BLaER1 (cell line): ENCODE results near the gene EEF2K.

Experiments used
- H3K27ac ChIP-seq: shearing (Covaris generic); formaldehyde crosslinking; 2 replicates; pipeline ENCODE4 v1.8.1; 2022
- H3K27me3 ChIP-seq: shearing (Covaris generic); formaldehyde crosslinking; 2 replicates; pipeline ENCODE4 v1.8.1; 2022
- H3K36me3 ChIP-seq: shearing (Covaris generic); formaldehyde crosslinking; 2 replicates; pipeline ENCODE4 v1.8.1; 2022
- H3K4me1 ChIP-seq: shearing (Covaris generic); formaldehyde crosslinking; 2 replicates; pipeline ENCODE4 v1.8.1; 2022
- H3K4me2 ChIP-seq: shearing (Covaris generic); formaldehyde crosslinking; 2 replicates; pipeline ENCODE4 v1.8.1; 2022
- H3K4me3 ChIP-seq: shearing (Covaris generic); formaldehyde crosslinking; 2 replicates; pipeline ENCODE4 v1.8.1; 2022
- H3K9ac ChIP-seq: shearing (Covaris generic); formaldehyde crosslinking; 2 replicates; pipeline ENCODE4 v1.8.1; 2022
- H3K9me3 ChIP-seq: shearing (Covaris generic); formaldehyde crosslinking; 2 replicates; pipeline ENCODE4 v1.8.1; 2022
- H4K20me1 ChIP-seq: shearing (Covaris generic); formaldehyde crosslinking; 2 replicates; pipeline ENCODE4 v1.8.1; 2022
- Cebpa-rat ChIP-seq: shearing (Covaris generic); IDR thresholded peaks from 2 replicates; pipeline ENCODE4 v1.8.1; 2022

EEF2K gene

GRCh38 chr16:22308824-22309520, 102.9 kb downstream of the EEF2K start:
- no peak overlapping the region for H3K4me3 ChIP-seq
- H3K9me3 ChIP-seq: no peaks in the 10 kb centered on the region
- TF ChIP-seq Cebpa-rat: no peak
- H3K4me2 ChIP-seq: no peak overlapping the region
- H4K20me1 ChIP-seq: peaks cover 72% of the 10 kb centered on the region
- H3K36me3 ChIP-seq: peaks cover 100% of the 10 kb centered on the region
- no peak overlapping the region for H3K27ac ChIP-seq
- no peaks in the 10 kb centered on the region for H3K4me1 ChIP-seq
- H3K27me3 ChIP-seq: no peaks in the 10 kb centered on the region
- no peak overlapping the region for H3K9ac ChIP-seq

- peaks cover 100% of the 10 kb centered on the region for H3K36me3 ChIP-seq
Observed at GRCh38 chr16:22311520-22311919, 105.4 kb downstream of the EEF2K start.

DNA sequence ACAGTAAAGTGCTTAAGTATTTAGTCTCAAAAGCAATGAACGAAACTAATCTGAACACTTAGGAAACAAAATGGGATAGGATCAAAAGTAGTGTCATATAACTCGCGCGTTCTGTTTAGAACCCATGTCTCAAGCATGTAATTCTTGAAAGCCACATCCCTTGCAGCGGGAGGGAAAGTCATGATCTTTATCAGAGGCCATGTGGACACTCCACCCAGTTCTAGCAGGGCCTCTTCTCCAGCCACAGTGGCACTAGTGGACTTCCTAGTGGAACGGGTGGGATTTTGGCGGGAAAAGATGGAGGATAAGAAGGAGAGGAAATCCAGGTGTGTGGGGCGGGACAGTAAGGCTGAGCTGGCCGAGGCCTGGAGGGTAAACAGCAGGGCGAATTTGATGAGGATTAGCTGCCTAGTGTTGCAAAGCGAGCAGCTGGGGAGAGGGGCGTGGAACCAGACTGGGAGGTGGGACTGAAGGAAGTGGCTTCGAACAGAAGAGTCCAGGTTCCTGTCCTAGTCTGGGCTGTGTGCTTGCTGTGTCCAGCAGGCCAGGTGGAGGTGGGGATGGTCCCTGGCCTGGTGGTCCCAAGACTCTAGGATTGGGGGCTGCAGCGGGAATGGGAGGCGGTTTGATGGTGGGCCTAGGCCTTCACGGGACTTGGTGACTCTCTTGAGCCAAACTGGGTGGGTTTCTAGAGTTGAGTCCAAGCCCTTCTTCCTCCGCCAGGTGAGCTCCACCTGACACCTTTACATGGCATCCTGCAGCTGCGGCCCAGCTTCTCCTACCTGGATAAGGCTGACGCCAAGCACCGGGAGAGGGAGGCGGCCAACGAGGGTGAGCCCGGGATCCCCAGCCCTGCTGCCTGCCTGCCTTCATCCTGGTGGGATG, 107.1 kb downstream of the EEF2K start:
- H3K9ac ChIP-seq: no peak overlapping the region
- H3K9me3 ChIP-seq: no peaks in the 10 kb centered on the region
- no peak overlapping the region for H3K4me2 ChIP-seq
- peaks cover 64% of the 10 kb centered on the region for H4K20me1 ChIP-seq
- H3K36me3 ChIP-seq: peaks cover 100% of the 10 kb centered on the region
- no peak overlapping the region for H3K4me3 ChIP-seq
- TF ChIP-seq Cebpa-rat: no peak
- H3K27ac ChIP-seq: no peak overlapping the region
- H3K4me1 ChIP-seq: no peaks in the 10 kb centered on the region
- H3K27me3 ChIP-seq: no peaks in the 10 kb centered on the region

More at GRCh38 chr16:22311520-22311919, 105.4 kb downstream of the EEF2K start:
- H3K4me2 ChIP-seq: no peak overlapping the region
- H3K4me3 ChIP-seq: no peak overlapping the region
- peaks cover 69% of the 10 kb centered on the region for H4K20me1 ChIP-seq
- no peak for TF ChIP-seq Cebpa-rat
- no peaks in the 10 kb centered on the region for H3K9me3 ChIP-seq
- no peaks in the 10 kb centered on the region for H3K4me1 ChIP-seq
- no peak overlapping the region for H3K9ac ChIP-seq
- no peak overlapping the region for H3K27ac ChIP-seq
- H3K27me3 ChIP-seq: no peaks in the 10 kb centered on the region

GRCh38 chr16:22313876-22314470, 107.9 kb downstream of the EEF2K start:
- no peak overlapping the region for H3K27ac ChIP-seq
- H3K9ac ChIP-seq: no peak overlapping the region
- no peak for TF ChIP-seq Cebpa-rat
- no peaks in the 10 kb centered on the region for H3K27me3 ChIP-seq
- peaks cover 63% of the 10 kb centered on the region for H4K20me1 ChIP-seq
- H3K4me2 ChIP-seq: no peak overlapping the region
- H3K4me3 ChIP-seq: no peak overlapping the region
- peaks cover 100% of the 10 kb centered on the region for H3K36me3 ChIP-seq
- H3K4me1 ChIP-seq: no peaks in the 10 kb centered on the region
- H3K9me3 ChIP-seq: no peaks in the 10 kb centered on the region

GRCh38 chr16:22314661-22315626, 108.9 kb downstream of the EEF2K start:
- H3K36me3 ChIP-seq: peaks cover 100% of the 10 kb centered on the region

DNA sequence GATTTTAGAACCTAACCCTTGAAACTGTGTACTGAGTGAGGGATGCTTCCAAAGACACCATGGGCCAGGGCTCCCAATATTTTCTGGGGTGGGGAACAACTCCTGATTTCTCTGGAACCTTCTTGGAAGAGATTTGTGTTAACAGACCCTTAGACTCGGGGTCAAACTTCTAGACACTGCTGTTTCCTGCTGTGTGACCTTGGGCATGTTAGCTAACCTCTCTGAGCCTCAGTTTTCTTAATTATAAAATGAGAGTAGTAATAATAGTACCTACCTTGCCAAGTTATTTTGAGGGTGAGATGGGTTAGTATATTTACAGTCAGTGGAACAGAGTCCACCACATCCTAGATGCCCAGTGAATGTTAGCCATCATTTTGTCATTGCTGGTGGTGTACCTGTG, 109.9 kb downstream of the EEF2K start:
- Histone ChIP-seq H3K27ac (no peak overlapping the region), H3K9ac (no peak overlapping the region), H3K4me1 (no peaks in the 10 kb centered on the region), H3K27me3 (no peaks in the 10 kb centered on the region), H3K9me3 (no peaks in the 10 kb centered on the region), H3K4me3 (no peak overlapping the region), H3K36me3 (peaks cover 99% of the 10 kb centered on the region), H4K20me1 (peaks cover 63% of the 10 kb centered on the region), H3K4me2 (no peak overlapping the region)
- TF ChIP-seq Cebpa-rat: no peak

More at GRCh38 chr16:22314661-22315626, 108.9 kb downstream of the EEF2K start:
- Histone ChIP-seq H3K9ac (no peak overlapping the region), H3K27ac (no peak overlapping the region), H3K9me3 (no peaks in the 10 kb centered on the region), H4K20me1 (peaks cover 56% of the 10 kb centered on the region), H3K4me3 (no peak overlapping the region), H3K27me3 (no peaks in the 10 kb centered on the region), H3K4me2 (no peak overlapping the region), H3K4me1 (no peaks in the 10 kb centered on the region)
- TF ChIP-seq Cebpa-rat: no peak

DNA sequence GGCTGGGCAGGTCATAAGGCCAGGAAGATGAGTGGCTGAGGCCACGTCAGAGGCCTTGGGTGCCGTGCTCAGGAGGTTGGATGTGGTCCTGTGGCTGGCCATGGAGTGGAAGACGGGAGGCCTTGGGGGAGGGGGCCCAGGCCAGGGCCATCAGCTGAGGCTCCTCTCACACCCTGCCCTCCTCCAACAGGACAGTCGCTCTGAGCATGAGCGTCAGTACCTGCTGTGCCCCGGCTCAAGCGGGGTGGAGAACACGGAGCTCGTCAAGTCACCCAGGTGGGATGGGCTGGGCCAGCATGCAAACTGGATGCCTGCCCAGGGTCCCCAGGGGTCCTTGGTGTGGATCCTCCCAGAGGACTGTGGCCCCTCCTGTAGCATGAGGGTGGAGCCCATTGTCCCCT, 110.3 kb downstream of the EEF2K start:
- Histone ChIP-seq H3K9me3 (no peaks in the 10 kb centered on the region), H3K4me1 (no peaks in the 10 kb centered on the region), H3K27me3 (no peaks in the 10 kb centered on the region), H3K9ac (no peak overlapping the region), H3K27ac (no peak overlapping the region), H3K36me3 (peaks cover 98% of the 10 kb centered on the region), H4K20me1 (peaks cover 66% of the 10 kb centered on the region), H3K4me2 (no peak overlapping the region), H3K4me3 (no peak overlapping the region)
- TF ChIP-seq Cebpa-rat: no peak

GRCh38 chr16:22317001-22317530, 111.0 kb downstream of the EEF2K start:
- H3K36me3 ChIP-seq: peaks cover 98% of the 10 kb centered on the region

GRCh38 chr16:22317625-22318024, 111.5 kb downstream of the EEF2K start:
- no peak overlapping the region for H3K4me2 ChIP-seq
- H3K27me3 ChIP-seq: no peaks in the 10 kb centered on the region
- H4K20me1 ChIP-seq: peaks cover 78% of the 10 kb centered on the region
- peaks cover 98% of the 10 kb centered on the region for H3K36me3 ChIP-seq
- H3K4me3 ChIP-seq: no peak overlapping the region
- no peaks in the 10 kb centered on the region for H3K9me3 ChIP-seq
- no peak for TF ChIP-seq Cebpa-rat
- no peak overlapping the region for H3K9ac ChIP-seq
- no peak overlapping the region for H3K27ac ChIP-seq
- no peaks in the 10 kb centered on the region for H3K4me1 ChIP-seq

More at GRCh38 chr16:22317001-22317530, 111.0 kb downstream of the EEF2K start:
- H3K4me1 ChIP-seq: no peaks in the 10 kb centered on the region
- no peaks in the 10 kb centered on the region for H3K27me3 ChIP-seq
- no peak overlapping the region for H3K4me2 ChIP-seq
- H3K4me3 ChIP-seq: no peak overlapping the region
- no peak for TF ChIP-seq Cebpa-rat
- H3K27ac ChIP-seq: no peak overlapping the region
- H3K9ac ChIP-seq: no peak overlapping the region
- H4K20me1 ChIP-seq: peaks cover 73% of the 10 kb centered on the region
- H3K9me3 ChIP-seq: no peaks in the 10 kb centered on the region
